DOHH2 (cell line): ENCODE measurements around the gene HNRNPC.

ENCODE experiments used
- EZH2phosphoT487 ChIP-seq: fragments of 200-600 bp; sonication (generic); IDR thresholded peaks from 2 replicates; pipeline ENCODE4 v1.6.1; 2017; ENCODE audit warnings: borderline replicate concordance, mild to moderate bottlenecking, antibody characterized with exemption, low read length, moderate library complexity, mixed read lengths
- TF ChIP-seq, protein P1 (sequence below): fragments of 200-600 bp; sonication (generic); IDR thresholded peaks from one replicate; pipeline ENCODE4 v1.5.1; 2014; ENCODE audit warnings: antibody characterized with exemption, mild to moderate bottlenecking, low read depth, low read length; ENCODE audit not compliant: poor library complexity, severe bottlenecking

DNA sequence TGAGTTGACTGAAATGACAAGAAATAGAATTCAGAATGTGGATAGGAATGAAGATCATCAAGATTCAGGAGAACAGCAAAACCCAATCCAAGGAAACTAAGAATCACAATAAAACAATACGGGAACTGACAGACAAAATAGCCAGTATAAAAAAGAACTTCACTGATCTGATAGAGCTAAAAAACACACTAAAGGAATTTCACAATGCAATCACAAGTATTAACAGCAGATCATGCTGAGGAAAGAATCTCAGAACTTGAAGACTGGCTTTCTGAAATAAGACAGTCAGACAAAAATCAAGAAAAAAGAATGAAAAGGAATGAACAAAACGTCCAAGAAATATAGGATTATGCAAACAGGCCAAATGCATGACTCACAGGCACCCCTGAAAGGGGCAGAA lies 98.1 kb downstream of the HNRNPC start:
- TF ChIP-seq, protein P1, sequence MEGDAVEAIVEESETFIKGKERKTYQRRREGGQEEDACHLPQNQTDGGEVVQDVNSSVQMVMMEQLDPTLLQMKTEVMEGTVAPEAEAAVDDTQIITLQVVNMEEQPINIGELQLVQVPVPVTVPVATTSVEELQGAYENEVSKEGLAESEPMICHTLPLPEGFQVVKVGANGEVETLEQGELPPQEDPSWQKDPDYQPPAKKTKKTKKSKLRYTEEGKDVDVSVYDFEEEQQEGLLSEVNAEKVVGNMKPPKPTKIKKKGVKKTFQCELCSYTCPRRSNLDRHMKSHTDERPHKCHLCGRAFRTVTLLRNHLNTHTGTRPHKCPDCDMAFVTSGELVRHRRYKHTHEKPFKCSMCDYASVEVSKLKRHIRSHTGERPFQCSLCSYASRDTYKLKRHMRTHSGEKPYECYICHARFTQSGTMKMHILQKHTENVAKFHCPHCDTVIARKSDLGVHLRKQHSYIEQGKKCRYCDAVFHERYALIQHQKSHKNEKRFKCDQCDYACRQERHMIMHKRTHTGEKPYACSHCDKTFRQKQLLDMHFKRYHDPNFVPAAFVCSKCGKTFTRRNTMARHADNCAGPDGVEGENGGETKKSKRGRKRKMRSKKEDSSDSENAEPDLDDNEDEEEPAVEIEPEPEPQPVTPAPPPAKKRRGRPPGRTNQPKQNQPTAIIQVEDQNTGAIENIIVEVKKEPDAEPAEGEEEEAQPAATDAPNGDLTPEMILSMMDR: no peak
- no peak for TF ChIP-seq EZH2phosphoT487
